Smooth muscle cell (in vitro differentiated cells): ENCODE data around the gene HOXD12. TPM values are rescaled to one million over a fixed set of nuclear protein-coding genes. Genes with fewer than 3 reads are reported as not detected.
A peak's percentile ranks its signal among the peaks of the same experiment; 100 is the strongest.

Experiments
- DNase-seq: peaks from one replicate; lab custom pipeline; 2025; ENCODE audit not compliant: unreplicated experiment; lab: John Stamatoyannopoulos, UW
- H2AFZ ChIP-seq: fragments of 200-600 bp; sonication (generic); 2 replicates; pipeline ENCODE4 v1.6.0; 2016; ENCODE audit warnings: antibody characterized with exemption, low read depth, mild to moderate bottlenecking
- H3F3A ChIP-seq: fragments of 200-600 bp; sonication (generic); 2 replicates; pipeline ENCODE4 v1.6.0; 2017; ENCODE audit warnings: antibody characterized with exemption, low read depth
- H3K27ac ChIP-seq: fragments of 200-600 bp; sonication (generic); 2 replicates; pipeline ENCODE4 v1.5.1; 2016; ENCODE audit warnings: low read depth, mild to moderate bottlenecking
- H3K27me3 ChIP-seq: fragments of 200-600 bp; sonication (generic); 2 replicates; pipeline ENCODE4 v1.6.1; 2016; ENCODE audit warnings: low read depth, mild to moderate bottlenecking
- H3K36me3 ChIP-seq: fragments of 200-600 bp; sonication (generic); 2 replicates; pipeline ENCODE4 v1.5.1; 2016; ENCODE audit warnings: low read depth
- H3K4me1 ChIP-seq: fragments of 200-600 bp; sonication (generic); 2 replicates; pipeline ENCODE4 v1.5.1; 2016; ENCODE audit warnings: low read depth
- H3K4me2 ChIP-seq: fragments of 200-600 bp; sonication (generic); 2 replicates; pipeline ENCODE4 v1.6.0; 2016; ENCODE audit warnings: mild to moderate bottlenecking
- H3K4me3 ChIP-seq: fragments of 200-600 bp; sonication (generic); 2 replicates; pipeline ENCODE4 v1.5.1; 2016; ENCODE audit warnings: mild to moderate bottlenecking
- H3K79me2 ChIP-seq: fragments of 200-600 bp; sonication (generic); 2 replicates; pipeline ENCODE4 v1.6.0; 2016; ENCODE audit warnings: low read depth, mild to moderate bottlenecking
- H3K9ac ChIP-seq: fragments of 200-600 bp; sonication (generic); 2 replicates; pipeline ENCODE4 v1.6.0; 2016; ENCODE audit warnings: low read depth
- H3K9me3 ChIP-seq: fragments of 200-600 bp; sonication (generic); replicated peaks from 2 replicates; pipeline ENCODE4 v1.5.1; 2016; ENCODE audit warnings: low read depth
- H4K20me1 ChIP-seq: fragments of 200-600 bp; sonication (generic); 2 replicates; pipeline ENCODE4 v1.6.0; 2016; ENCODE audit warnings: low read depth
- CTCF ChIP-seq: fragments of 200-600 bp; sonication (generic); IDR thresholded peaks from 2 replicates; pipeline ENCODE4 v1.5.1; 2017; ENCODE audit warnings: borderline replicate concordance, mild to moderate bottlenecking, antibody characterized with exemption; ENCODE audit not compliant: insufficient read depth, poor library complexity, severe bottlenecking
- WGBS: methylation state at CpG from one replicate; pipeline ENCODE4 v1.1.7; 2016; ENCODE audit warnings: low lambda C conversion rate; 5-methylcytosine and 5-hydroxymethylcytosine counted together
- polyA plus RNA-seq: library from polyadenylated mRNA; unstranded; fragments of >200 nt; fragmentation: Nextera tagmentation; extraction: Ambion mirVana; gene quantifications from 2 replicates; pipeline ENCODE4 v1.2.1, GENCODE V29; 2016
- total RNA-seq: library from RNA; depleted of rRNA; stranded (reverse); fragments of >200 nt; gene quantifications from 2 replicates; pipeline ENCODE4 v1.2.3, GENCODE V29; 2014

Gene HOXD12
- total and polyA plus RNA-seq, 2 experiments from 2014 or later: not detected

- no peaks in the 10 kb centered on the region for H3F3A ChIP-seq
- H2AFZ ChIP-seq: no peak overlapping the region
- TF ChIP-seq CTCF: no peak
- no peak overlapping the region for H3K9ac ChIP-seq
- 3% methylated on average over 59 of the region's 68 CpGs for WGBS
- DNase-seq: no peak
- no peak overlapping the region for H3K27ac ChIP-seq
- peaks cover 18% of the 10 kb centered on the region for H3K4me1 ChIP-seq
- no peaks in the 10 kb centered on the region for H3K36me3 ChIP-seq
- H3K27me3 ChIP-seq: peaks cover 97% of the 10 kb centered on the region
- H3K4me2 ChIP-seq: peak overlapping the region; percentile 79
- no peaks in the 10 kb centered on the region for H3K9me3 ChIP-seq
- H3K79me2 ChIP-seq: no peaks in the 10 kb centered on the region
- H4K20me1 ChIP-seq: no peaks in the 10 kb centered on the region
- H3K4me3 ChIP-seq: peak overlapping the region; percentile 44
Measured at GRCh38 chr2:176080540-176081375, 18.8 kb upstream of the HOXD12 start.

GRCh38 chr2:176081376-176081836, 18.2 kb upstream of the HOXD12 start:
- Histone ChIP-seq H3K27me3 (peaks cover 97% of the 10 kb centered on the region), H3K4me3 (peak overlapping the region; percentile 44), H3F3A (no peaks in the 10 kb centered on the region), H3K79me2 (no peaks in the 10 kb centered on the region), H3K4me2 (no peak overlapping the region), H3K9ac (no peak overlapping the region), H3K4me1 (peaks cover 22% of the 10 kb centered on the region), H4K20me1 (no peaks in the 10 kb centered on the region), H3K27ac (no peak overlapping the region), H3K36me3 (no peaks in the 10 kb centered on the region), H2AFZ (no peak overlapping the region), H3K9me3 (no peaks in the 10 kb centered on the region)
- WGBS: 13% methylated on average over 17 of the region's 17 CpGs
- TF ChIP-seq CTCF: no peak
- DNase-seq: no peak

GRCh38 chr2:176081837-176082524, 17.6 kb upstream of the HOXD12 start:
- Histone ChIP-seq H3K9ac (no peak overlapping the region), H2AFZ (no peak overlapping the region), H3K4me2 (peak overlapping the region; percentile 82), H3K27me3 (peaks cover 97% of the 10 kb centered on the region), H3K9me3 (no peaks in the 10 kb centered on the region), H3K36me3 (no peaks in the 10 kb centered on the region), H3K79me2 (no peaks in the 10 kb centered on the region), H3K27ac (no peak overlapping the region), H3F3A (no peaks in the 10 kb centered on the region), H3K4me3 (peak overlapping the region; percentile 44), H3K4me1 (peaks cover 22% of the 10 kb centered on the region), H4K20me1 (no peaks in the 10 kb centered on the region)
- TF ChIP-seq CTCF: no peak
- WGBS: 1% methylated on average over 61 of the region's 62 CpGs
- DNase-seq: no peak
